ENCODE measurements around the gene IGF1R. TPM values are rescaled to one million over a fixed set of nuclear protein-coding genes. Genes with fewer than 3 reads are reported as not detected.

The IGF1R gene
- total RNA-seq, 1 donor from 2014 or later, result 62.7 TPM

DNA sequence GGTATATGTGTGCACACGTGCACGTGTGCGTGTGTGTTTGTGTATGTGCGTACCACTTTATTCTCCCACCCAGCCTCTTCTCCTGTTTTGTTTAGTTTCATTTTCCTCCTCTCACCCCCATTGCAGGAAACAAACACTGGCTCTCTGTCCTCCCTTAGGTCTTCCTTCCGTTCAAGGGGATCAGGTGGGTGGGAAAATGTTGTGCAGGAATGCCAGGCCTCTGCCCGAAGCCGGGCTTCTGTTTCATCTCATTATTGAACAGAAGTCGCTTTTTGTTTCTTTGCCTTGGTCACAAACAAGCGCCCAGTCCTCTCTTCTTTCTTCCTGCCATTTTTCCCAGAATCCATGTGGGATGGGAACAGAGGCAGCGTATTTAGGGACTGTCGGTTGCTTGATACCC, 69.6 kb downstream of the IGF1R start:
- Histone ChIP-seq H3K4me3 (ENCODE audit: low read depth, low read length) (no peak overlapping the region), H3K27me3 (ENCODE audit: control insufficient read depth, insufficient read depth, low read length) (no peaks in the 10 kb centered on the region), H3K36me3 (ENCODE audit: control insufficient read depth, insufficient read depth, low read length) (no peaks in the 10 kb centered on the region)
- DNase-seq (ENCODE audit: low read depth), result no peak
- TF ChIP-seq, protein P1, sequence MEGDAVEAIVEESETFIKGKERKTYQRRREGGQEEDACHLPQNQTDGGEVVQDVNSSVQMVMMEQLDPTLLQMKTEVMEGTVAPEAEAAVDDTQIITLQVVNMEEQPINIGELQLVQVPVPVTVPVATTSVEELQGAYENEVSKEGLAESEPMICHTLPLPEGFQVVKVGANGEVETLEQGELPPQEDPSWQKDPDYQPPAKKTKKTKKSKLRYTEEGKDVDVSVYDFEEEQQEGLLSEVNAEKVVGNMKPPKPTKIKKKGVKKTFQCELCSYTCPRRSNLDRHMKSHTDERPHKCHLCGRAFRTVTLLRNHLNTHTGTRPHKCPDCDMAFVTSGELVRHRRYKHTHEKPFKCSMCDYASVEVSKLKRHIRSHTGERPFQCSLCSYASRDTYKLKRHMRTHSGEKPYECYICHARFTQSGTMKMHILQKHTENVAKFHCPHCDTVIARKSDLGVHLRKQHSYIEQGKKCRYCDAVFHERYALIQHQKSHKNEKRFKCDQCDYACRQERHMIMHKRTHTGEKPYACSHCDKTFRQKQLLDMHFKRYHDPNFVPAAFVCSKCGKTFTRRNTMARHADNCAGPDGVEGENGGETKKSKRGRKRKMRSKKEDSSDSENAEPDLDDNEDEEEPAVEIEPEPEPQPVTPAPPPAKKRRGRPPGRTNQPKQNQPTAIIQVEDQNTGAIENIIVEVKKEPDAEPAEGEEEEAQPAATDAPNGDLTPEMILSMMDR (IDR thresholded peaks at IDR 0.05; ENCODE audit: insufficient read depth, low read length, poor library complexity, severe bottlenecking), result no peak

DNA sequence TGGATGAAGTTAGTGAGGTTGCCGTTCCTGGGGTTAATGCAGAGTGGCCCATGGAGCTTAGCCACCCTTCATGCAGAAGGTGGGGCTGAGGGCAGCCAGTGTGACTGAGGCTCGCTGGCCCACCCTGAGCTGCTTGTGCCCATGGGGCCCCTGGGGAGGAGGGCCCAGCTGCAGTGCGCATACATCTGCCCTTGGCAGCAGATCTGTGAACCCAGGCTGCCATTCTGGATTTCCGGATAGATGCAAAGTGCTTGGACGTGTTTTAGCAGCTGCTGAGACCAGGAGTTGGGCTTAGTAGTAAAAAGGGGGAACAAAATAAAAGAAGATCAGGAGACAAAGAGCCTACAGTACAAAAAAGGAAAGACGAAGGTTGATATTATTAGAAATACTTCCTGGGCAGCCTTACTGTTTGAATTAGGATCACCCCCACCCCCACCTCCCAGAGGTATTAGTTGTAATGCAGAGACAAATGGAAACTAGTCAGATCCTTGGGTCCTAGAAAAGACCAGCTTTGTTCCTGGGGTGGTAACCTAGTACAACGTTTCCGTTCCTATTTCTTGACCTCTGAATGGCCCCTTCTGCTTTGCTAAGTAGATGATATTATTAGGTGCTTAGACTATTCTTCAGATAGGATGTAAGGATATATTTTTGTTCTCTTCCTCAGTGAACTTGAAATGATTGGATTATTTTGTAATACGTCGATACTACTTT, 70.2 kb downstream of the IGF1R start:
- TF ChIP-seq, protein P1 (IDR thresholded peaks at IDR 0.05; ENCODE audit: insufficient read depth, low read length, poor library complexity, severe bottlenecking), result no peak
- H3K27me3 ChIP-seq (ENCODE audit: control insufficient read depth, insufficient read depth, low read length), result no peaks in the 10 kb centered on the region
- H3K4me3 ChIP-seq (ENCODE audit: low read depth, low read length), result no peak overlapping the region
- H3K36me3 ChIP-seq (ENCODE audit: control insufficient read depth, insufficient read depth, low read length), result no peaks in the 10 kb centered on the region
- DNase-seq (ENCODE audit: low read depth), result no peak

DNA sequence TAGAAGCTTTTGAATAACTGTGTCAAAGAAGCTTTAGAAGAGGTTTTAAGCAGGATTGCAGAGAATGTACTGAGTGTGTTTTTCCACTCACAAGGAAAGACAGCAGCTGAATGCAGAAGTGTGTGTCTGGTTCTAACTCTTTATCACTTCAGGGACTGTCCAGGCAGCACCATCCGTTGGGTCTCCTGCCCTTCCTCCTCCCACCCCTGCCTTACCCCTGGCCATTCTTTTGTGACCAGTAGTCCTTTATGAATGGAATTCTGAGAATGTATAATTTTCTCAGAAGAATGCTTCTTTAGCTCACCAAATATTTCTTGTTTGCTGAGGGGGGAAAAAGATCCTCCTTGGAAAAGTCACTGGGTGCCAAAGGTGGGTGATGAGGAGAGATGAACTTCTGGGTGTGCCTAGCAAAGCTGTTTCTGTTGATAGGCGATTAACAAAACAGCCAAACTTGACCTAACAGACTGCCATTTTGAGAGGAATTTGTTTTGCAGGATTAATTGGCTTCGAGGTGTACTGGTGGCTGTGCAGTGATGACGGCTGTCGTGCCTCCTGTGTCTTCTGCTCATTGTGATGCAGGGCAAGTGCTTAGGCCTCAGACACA, 70.9 kb downstream of the IGF1R start:
- Histone ChIP-seq H3K36me3 (ENCODE audit: control insufficient read depth, insufficient read depth, low read length) (no peaks in the 10 kb centered on the region), H3K4me3 (ENCODE audit: low read depth, low read length) (no peak overlapping the region), H3K27me3 (ENCODE audit: control insufficient read depth, insufficient read depth, low read length) (no peaks in the 10 kb centered on the region)
- TF ChIP-seq, protein P1 (IDR thresholded peaks at IDR 0.05; ENCODE audit: insufficient read depth, low read length, poor library complexity, severe bottlenecking), result no peak
- DNase-seq (ENCODE audit: low read depth), result no peak

DNA sequence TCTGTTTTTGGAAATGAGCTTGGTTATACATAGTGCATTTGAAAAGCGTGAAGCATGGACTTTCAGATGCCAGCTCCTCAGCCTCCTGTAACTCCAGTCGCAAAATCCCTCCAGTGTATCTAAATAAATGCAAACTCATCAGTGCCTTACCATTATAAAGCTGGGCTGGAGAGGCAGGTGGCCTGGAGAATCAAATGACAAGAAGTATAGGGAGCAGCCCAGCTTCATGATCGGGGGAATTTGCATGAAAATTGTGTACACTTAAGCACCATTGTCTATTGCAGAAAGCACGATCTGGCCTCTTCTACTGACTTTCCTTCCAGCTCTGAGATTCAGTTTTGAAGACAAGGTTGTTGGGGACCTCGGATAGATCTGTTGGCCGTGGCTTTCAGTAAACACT, 71.7 kb downstream of the IGF1R start:
- no peak for DNase-seq (ENCODE audit: low read depth)
- Histone ChIP-seq H3K4me3 (ENCODE audit: low read depth, low read length) (no peak overlapping the region), H3K27me3 (ENCODE audit: control insufficient read depth, insufficient read depth, low read length) (no peaks in the 10 kb centered on the region), H3K36me3 (ENCODE audit: control insufficient read depth, insufficient read depth, low read length) (no peaks in the 10 kb centered on the region)
- TF ChIP-seq, protein P1 (IDR thresholded peaks at IDR 0.05; ENCODE audit: insufficient read depth, low read length, poor library complexity, severe bottlenecking), result no peak

DNA sequence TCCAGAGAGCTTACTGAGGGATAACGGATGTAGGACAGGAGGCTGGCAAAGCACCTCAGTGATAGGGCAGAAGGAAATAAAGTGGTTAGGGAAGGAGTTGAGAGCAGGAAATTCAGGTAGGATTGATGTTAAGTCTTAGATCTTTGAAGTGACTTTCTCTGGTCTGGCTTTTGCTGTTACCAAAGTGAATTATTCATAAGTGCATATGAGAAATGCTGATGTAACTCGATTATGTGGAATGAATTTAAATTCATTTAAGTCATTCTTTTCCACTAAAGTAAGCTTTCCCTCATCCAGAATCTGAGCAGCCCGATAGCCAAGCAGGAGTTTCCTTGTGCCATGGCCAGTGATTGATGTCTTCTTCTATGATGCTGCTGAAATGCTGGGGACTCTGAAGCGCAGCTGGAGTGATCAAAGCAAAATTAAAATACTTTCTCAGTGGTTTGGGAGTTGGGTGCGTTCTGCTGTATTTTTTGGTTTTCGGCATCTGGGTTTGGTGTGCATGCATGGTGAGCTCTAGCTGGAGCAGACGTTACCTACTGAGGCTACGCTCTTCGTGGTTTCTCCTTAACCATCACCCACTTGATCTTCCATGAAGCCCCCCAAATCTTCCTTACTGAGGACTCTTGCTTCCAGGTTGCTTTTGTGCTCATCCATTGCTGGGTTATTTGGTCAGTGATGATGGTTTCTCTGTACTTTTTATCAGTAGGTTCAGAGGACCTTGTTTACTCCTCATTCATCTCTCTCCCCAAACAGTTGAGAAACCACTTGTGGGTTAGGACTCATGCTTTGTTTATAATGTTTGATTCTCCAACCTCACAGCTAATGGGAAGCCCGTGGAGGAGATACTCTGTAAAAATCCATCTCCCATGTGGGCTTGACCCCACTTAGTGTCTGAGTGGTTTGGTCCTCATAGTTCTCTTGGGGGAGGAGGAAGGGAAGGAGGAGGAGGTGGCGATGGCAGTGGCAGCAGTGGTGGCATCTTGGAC, 72.5 kb downstream of the IGF1R start:
- no peaks in the 10 kb centered on the region for H3K36me3 ChIP-seq (ENCODE audit: control insufficient read depth, insufficient read depth, low read length)
- no peak for DNase-seq (ENCODE audit: low read depth)

More for the DNA sequence above, 72.5 kb downstream of the IGF1R start:
- TF ChIP-seq, protein P1 (IDR thresholded peaks at IDR 0.05; ENCODE audit: insufficient read depth, low read length, poor library complexity, severe bottlenecking), result no peak
- Histone ChIP-seq H3K27me3 (ENCODE audit: control insufficient read depth, insufficient read depth, low read length) (no peaks in the 10 kb centered on the region), H3K4me3 (ENCODE audit: low read depth, low read length) (no peak overlapping the region)
